Breast epithelium (tissue), 3 donors: ENCODE measurements around the gene UBAC2.

ENCODE experiments used
- CTCF ChIP-seq, 3 donors: fragments of 450-650 bp; IDR thresholded peaks; one replicate each; pipeline ENCODE4 v1.5.1; 2016 to 2017; ENCODE audit warnings: antibody characterized with exemption in 3 of 3, mild to moderate bottlenecking in 3 of 3, moderate library complexity in 3 of 3
- POLR2A ChIP-seq: fragments of 450-650 bp; IDR thresholded peaks from one replicate; pipeline ENCODE4 v1.6.1; 2016; ENCODE audit warnings: antibody characterized with exemption, mild to moderate bottlenecking, moderate library complexity
- POLR2AphosphoS5 ChIP-seq, 3 donors: sonication (generic); formaldehyde crosslinking; IDR thresholded peaks; one replicate each; pipeline ENCODE4 v1.6.1; 2017; ENCODE audit warnings: antibody characterized with exemption in 3 of 3

GRCh38 chr13:99311748-99312492 is 111.3 kb downstream of the UBAC2 start:
- TF ChIP-seq CTCF (IDR thresholded peaks at IDR 0.05): no peak
- no peak for TF ChIP-seq POLR2A
- TF ChIP-seq POLR2AphosphoS5 (IDR thresholded peaks at IDR 0.05): no peak
